NCI-H524 treated with DMSO at 0.1 percent for 48 hours (cell line): Measurements from ENCODE around the gene TBCK.
"Not testable (repeated sequence)": the region's sequence is repeated elsewhere in the genome, so short reads cannot be mapped to it uniquely, and the experiment has no call there.

Experiments
- DNase-seq: peaks from one replicate; lab custom pipeline; 2025; lab: John Stamatoyannopoulos, UW

TBCK gene

GRCh38 chr4:106321814-106322213, 5.8 kb upstream of the TBCK start:
- DNase-seq, result not testable (repeated sequence)

- not testable (repeated sequence) for DNase-seq
Measured at GRCh38 chr4:106321168-106321567, 5.2 kb upstream of the TBCK start.

- no peak for DNase-seq
Measured at GRCh38 chr4:106320235-106320634, 4.2 kb upstream of the TBCK start.

- no peak for DNase-seq
Measured at GRCh38 chr4:106318511-106318910, 2.5 kb upstream of the TBCK start.

- no peak for DNase-seq
Measured at GRCh38 chr4:106317815-106318214, 1.8 kb upstream of the TBCK start.

GRCh38 chr4:106316773-106317409, 882 bp upstream of the TBCK start:
- no peak for DNase-seq

GRCh38 chr4:106315476-106315967, 487 bp downstream of the TBCK start:
- DNase-seq, result no peak

- no peak for DNase-seq
Measured at GRCh38 chr4:106314960-106315359, 1.0 kb downstream of the TBCK start.

- no peak for DNase-seq
Measured at GRCh38 chr4:106312997-106313522, 2.9 kb downstream of the TBCK start.

GRCh38 chr4:106312377-106312776, 3.6 kb downstream of the TBCK start:
- no peak for DNase-seq

GRCh38 chr4:106306561-106306960, 9.4 kb downstream of the TBCK start:
- DNase-seq, result no peak

- DNase-seq, result no peak
Measured at GRCh38 chr4:106305435-106306055, 10.5 kb downstream of the TBCK start.

GRCh38 chr4:106304632-106305031, 11.4 kb downstream of the TBCK start:
- no peak for DNase-seq

- DNase-seq, result no peak
Measured at GRCh38 chr4:106303548-106304281, 12.3 kb downstream of the TBCK start.

- DNase-seq, result no peak
Measured at GRCh38 chr4:106302062-106302438, 14.0 kb downstream of the TBCK start.

- no peak for DNase-seq
Measured at GRCh38 chr4:106301393-106302061, 14.5 kb downstream of the TBCK start.

- no peak for DNase-seq
Measured at GRCh38 chr4:106299977-106300376, 16.0 kb downstream of the TBCK start.

GRCh38 chr4:106297245-106298035, 18.6 kb downstream of the TBCK start:
- no peak for DNase-seq

GRCh38 chr4:106294062-106294461, 21.9 kb downstream of the TBCK start:
- no peak for DNase-seq

- no peak for DNase-seq
Measured at GRCh38 chr4:106291678-106292077, 24.3 kb downstream of the TBCK start.

- no peak for DNase-seq
Measured at GRCh38 chr4:106289737-106290136, 26.3 kb downstream of the TBCK start.
